8988T (cell line): Measurements from ENCODE around the gene FSTL4.

Experiments used
- DNase-seq: peaks from one replicate; pipeline ENCODE4 v3.0.0; 2011

FSTL4 gene

DNA sequence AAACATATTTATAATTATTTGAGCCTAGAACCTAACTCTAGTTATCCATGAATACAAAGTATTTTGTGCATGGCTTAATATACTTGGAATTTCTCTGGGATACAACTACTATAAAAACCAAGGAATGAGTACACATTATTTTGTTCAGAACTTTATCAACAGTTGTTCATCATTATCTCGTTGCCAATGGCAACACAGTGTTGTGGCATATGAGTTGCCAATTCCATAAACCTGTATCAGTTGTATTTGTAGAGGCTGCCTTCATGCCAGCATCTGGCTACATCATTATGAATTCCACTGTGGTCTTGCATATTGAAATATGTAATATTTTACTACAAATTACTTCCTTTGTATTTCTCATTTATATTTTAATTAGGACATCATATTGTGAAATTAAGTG lies 250.4 kb downstream of the FSTL4 start:
- DNase-seq, result no peak

- no peak for DNase-seq
Observed at GRCh38 chr5:133360693-133361472, 251.5 kb downstream of the FSTL4 start.

- no peak for DNase-seq
Observed at GRCh38 chr5:133359861-133360260, 252.5 kb downstream of the FSTL4 start.

DNA sequence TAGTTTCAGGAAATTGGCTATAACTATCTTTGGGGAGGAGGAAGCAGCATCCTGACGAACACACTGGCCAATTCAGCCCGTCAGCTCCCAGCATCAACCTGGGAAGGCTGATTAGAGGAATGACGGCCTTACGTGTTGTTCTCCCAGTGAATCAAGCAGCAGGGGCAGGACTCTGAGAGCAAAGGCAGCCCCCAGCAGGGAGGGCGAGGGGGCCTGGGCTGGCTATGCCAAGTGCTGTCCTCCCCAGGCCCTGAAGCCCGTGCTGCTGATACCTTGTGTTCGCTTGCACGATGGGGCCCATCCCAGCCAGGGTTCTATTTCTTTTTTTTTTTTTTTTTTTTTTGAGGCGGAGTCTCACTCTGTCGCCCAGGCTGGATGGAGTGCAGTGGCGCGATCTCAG lies 254.1 kb downstream of the FSTL4 start:
- no peak for DNase-seq

DNA sequence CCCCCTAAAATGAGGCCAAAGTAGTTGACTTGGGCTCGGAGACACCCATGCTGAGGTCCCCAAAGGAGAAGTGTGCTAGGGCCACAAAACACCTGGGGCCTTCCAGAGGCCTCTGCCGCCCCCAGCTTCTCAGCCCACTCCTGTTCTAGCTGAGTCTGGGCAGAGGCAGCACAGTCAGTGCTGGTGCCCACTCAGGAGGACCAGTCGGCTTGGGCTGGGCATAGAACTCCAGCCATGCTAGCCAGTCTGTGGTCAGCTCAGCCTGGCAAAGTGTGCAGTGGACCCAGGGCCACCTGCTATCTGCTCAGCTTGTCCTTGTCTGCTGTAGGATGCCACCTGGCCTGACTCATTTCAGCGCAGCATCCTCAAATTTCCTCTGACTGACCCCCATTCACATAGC lies 254.6 kb downstream of the FSTL4 start:
- DNase-seq, result no peak

DNA sequence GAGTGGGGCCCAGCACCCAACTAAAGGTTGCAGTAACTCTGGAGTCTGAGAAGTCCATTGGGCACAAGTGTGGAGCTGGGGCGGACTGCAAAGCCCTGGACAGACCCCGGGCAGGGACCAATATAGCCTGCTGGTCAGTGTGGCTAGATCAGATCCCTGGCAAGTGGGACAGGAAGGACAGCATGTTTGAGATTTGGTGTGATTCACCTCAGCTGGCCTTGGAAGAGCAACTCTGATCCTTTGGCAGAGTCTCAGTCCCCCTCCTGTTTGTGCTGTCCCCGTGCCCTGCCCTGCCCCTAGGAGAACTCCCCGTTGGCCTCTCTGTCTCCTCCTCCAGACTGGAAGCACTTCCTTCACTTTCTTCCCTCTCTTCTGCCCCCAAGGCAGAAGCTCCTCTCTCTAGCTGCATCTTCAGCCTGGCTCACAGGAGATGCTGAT lies 255.3 kb downstream of the FSTL4 start:
- no peak for DNase-seq

DNA sequence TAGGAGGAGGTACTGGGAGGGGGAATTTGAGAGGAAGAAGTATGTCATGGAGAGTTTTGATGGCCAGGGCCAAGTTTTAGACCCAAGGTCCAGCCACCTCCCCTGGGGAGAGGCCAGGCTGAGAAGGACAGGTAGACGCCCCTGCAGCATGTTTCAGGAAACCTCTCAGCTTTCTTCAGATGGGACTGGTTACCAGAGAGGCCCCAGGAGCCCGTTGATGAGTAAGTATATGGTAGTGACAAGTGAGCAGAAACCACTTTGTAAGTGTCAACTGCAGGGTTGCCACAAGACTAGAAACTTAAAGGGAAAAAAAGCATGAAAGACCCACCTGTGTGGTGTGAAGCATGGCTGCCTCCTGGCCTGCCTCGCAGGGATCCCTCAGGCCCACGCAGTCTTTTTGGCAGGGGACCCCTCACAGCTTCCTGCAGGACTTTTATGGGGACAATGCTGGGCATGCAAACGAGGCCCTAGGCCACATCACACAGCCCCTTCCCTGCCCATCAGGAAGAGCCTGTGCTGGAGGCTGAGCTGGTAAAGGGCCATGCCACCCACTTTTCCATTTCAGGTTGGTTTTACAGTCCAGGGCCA lies 255.9 kb downstream of the FSTL4 start:
- DNase-seq, result no peak

GRCh38 chr5:133354323-133355185 lies 257.8 kb downstream of the FSTL4 start:
- no peak for DNase-seq

DNA sequence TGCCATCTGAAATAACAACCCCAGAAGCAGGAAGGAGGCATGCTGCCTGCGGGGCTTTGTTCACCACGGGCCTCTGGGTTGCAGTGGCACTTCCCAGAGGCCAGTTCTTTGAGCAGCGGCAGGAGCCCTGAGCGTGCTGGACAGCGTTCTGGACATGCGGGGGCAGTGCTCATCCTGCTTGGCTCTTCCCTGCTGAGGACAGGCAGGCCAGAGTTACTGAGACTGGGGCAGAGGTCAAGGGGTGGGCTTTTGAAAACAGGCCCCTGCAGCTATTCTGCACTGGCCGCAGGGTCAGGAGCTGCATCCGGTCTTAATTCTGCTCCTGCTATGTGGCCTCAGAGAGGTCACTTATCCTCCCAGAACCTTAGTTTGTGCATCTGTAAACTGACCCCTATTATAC lies 258.6 kb downstream of the FSTL4 start:
- no peak for DNase-seq

GRCh38 chr5:133348406-133348805 lies 263.9 kb downstream of the FSTL4 start:
- DNase-seq, result no peak

DNA sequence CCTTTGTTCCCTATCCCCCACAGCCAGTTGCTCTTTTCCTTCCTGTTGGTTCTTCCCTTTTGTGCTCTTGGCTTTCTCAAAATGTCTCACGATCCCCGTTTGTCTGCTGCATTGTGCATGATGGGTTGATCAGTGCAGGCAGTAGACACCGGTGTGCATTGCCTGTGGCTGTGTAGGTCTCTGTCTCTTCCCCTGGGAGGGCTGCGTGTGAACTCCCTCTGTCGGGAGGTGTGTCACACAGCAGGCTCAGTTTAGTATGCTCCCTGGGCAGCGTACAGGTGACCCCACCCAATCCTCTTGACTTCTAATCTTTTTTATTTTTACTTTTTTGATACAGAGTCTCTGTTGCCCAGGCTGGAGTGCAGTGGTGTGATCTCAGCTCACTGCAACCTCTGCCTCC lies 265.3 kb downstream of the FSTL4 start:
- DNase-seq, result no peak

- no peak for DNase-seq
Observed at GRCh38 chr5:133344266-133344665, 268.1 kb downstream of the FSTL4 start.

DNA sequence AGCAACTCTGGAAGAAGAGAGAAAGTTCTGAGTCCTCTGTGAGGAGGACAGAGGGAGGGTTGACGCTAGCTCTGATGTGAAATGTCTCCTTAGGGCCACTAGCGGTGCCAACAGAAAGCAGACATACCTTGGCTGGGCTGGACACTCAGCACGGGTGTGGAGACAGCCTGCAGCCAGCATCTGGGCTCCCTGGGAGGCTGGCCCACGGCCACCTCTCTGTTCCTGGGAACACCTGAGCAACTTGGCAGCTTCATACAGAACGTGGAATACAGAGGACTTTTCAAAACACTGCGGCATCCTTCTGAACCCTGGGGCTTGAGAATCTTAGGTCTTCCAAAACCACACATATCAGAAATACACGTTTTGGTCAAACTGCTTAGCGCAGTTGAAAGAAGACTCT lies 269.1 kb downstream of the FSTL4 start:
- no peak for DNase-seq

GRCh38 chr5:133341915-133342710 lies 270.2 kb downstream of the FSTL4 start:
- DNase-seq, result no peak

DNA sequence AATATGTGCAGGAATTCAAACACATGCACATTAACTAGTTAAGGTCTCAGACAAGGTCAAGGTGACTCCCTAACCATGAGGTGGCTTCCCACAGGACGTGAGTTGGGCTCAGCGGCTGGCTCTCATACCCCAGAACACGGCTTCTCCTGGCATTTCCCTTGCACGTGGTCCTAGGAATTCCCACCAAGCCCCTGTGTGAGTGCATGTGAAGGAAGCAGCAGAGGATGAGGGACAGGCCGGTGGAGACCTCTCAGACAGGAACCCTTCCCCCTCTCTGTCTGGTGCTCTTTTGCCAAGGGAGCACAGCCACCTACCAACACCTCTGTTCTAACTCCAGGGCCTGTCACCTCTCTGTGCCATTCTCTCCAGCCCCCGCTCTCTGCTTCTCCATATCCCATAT lies 271.0 kb downstream of the FSTL4 start:
- DNase-seq, result no peak

DNA sequence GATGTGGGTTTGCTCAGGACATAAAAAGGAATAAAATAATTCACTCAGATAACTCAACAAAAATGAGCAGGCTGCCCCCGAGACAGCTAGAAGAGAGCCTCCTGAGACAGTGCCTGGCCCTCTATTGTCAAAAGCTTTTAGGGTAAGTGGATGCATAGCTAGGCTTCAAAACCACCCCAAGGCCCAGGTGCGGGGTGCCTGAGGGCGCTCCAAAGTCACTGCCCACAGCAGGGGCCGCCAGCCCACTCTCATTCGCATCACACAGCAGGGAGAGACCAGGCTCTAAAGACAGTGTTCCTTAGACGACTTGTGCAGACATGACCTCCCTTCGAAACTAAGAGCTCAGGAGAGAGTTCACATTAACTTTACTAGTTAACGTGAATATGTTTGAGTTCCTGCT lies 271.5 kb downstream of the FSTL4 start:
- DNase-seq, result no peak

DNA sequence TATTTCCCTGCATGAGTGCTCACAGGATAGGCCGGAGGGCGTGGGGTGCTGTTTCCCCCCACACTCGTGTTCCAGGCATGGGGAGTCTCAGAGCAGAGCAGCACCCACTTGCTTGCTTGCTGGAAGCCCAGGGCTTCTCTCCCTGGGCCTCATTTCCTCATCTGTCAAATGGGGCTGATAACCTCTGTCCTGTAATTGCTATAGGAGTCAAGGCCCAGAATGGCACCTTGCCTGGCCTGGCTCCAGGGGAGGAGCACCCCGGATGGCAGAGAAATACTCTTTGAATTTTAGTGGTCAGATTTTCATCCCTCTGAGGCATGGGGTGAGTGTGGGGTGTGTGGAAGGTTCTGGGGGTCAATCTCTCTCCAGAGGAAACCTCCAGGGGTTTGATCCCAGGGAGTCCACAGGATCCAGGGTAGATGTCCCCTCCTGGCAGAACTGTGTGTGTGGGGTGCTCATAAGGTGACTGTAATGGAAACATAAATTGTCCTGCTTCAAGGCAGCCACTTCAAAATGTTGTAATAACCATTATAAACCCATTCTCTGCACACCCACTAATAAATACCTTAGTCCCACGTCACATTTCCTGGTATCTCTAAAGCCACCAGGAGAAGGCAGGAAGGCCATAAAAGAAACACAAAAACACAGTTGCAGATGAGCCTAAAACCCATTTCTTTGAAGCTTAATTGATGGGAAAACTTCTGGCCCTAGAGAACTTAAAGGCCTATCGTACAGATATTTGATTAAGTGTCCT lies 272.2 kb downstream of the FSTL4 start:
- no peak for DNase-seq

GRCh38 chr5:133338504-133339355 lies 273.6 kb downstream of the FSTL4 start:
- no peak for DNase-seq

- DNase-seq, result no peak
Observed at GRCh38 chr5:133337795-133338445, 274.4 kb downstream of the FSTL4 start.

DNA sequence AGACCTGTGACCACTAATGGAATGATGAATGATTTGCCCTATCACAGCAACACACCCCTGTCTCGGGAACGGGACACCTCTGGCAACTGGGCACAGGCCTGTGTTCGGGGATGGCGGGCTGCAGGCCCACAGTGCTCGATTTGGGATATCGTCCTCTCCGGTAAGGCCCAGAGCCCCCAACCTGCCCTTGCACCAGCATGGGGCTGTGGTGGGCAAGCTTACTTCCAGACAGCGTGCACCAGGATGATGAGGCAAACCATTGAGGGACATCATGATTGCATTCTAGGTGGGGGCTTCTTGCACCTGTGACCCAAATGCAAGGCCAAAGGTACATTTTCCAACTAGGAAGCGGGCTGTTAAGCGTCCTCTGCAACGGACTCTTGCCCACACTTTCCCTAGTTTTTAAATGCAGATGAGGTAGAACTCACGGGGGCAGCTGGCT lies 275.4 kb downstream of the FSTL4 start:
- DNase-seq, result no peak
